KOPT-K1 (cell line): Measurements from ENCODE around the gene CPLX1.
"Not testable (repeated sequence)": the region's sequence is repeated elsewhere in the genome, so short reads cannot be mapped to it uniquely, and the experiment has no call there.

Experiments
- H3K27ac ChIP-seq: fragments of 200-600 bp; sonication (generic); 2 replicates; pipeline ENCODE4 v1.5.1; 2016; ENCODE audit warnings: antibody characterized with exemption, mild to moderate bottlenecking, low read depth, low read length; ENCODE audit not compliant: poor library complexity, severe bottlenecking
- H3K36me3 ChIP-seq: fragments of 200-600 bp; sonication (generic); 2 replicates; pipeline ENCODE4 v1.5.1; 2017; ENCODE audit warnings: antibody characterized with exemption, mild to moderate bottlenecking, low read length, moderate library complexity; ENCODE audit not compliant: insufficient read depth
- H3K9me3 ChIP-seq: fragments of 200-600 bp; sonication (generic); 2 replicates; pipeline ENCODE4 v1.5.1; 2017; ENCODE audit warnings: antibody characterized with exemption, low read length, mild to moderate bottlenecking; ENCODE audit not compliant: insufficient read depth, poor library complexity, severe bottlenecking

CPLX1 gene

DNA sequence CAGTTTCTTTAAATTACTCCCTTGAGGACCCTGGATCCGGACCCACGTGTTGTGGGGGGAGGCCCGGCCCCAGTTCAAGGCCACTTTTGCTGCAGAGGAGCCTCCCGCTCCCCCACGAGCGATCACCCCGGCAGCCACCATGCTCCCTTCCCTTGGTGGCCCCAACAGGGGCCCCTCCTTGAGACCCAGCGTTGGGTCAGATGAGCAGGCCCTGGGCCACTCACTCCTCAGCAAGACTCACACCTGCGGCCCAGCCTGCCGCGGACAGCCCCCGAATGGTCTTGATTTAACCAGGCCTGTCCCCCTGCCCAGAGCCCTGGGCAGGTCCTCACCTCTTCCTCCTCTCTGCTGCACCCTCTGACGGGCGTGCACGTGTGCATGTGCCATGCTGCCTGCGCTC, 4.3 kb downstream of the CPLX1 start:
- no peak overlapping the region for H3K27ac ChIP-seq
- no peaks in the 10 kb centered on the region for H3K9me3 ChIP-seq
- no peaks in the 10 kb centered on the region for H3K36me3 ChIP-seq

DNA sequence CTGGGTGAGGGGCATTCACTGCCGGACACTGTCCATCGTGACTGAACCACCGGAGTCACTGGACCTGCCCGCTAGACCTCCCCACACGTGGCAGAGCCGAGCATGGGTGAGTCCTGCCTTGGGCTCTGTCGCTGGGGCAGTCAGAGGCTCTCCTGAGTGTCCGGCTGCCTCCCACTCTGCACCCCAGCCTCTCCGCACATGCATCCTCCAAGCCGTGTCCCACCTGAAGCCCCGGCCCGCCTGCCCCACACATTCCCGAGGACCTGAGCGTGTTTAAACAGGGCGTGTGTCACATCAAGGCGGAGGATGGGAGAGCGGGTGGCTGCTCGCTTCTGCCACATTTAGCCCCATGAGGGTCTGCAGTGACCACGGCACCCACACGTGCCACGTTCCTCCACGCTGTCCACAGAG, 4.7 kb downstream of the CPLX1 start:
- Histone ChIP-seq H3K9me3 (no peaks in the 10 kb centered on the region), H3K36me3 (no peaks in the 10 kb centered on the region), H3K27ac (no peak overlapping the region)

DNA sequence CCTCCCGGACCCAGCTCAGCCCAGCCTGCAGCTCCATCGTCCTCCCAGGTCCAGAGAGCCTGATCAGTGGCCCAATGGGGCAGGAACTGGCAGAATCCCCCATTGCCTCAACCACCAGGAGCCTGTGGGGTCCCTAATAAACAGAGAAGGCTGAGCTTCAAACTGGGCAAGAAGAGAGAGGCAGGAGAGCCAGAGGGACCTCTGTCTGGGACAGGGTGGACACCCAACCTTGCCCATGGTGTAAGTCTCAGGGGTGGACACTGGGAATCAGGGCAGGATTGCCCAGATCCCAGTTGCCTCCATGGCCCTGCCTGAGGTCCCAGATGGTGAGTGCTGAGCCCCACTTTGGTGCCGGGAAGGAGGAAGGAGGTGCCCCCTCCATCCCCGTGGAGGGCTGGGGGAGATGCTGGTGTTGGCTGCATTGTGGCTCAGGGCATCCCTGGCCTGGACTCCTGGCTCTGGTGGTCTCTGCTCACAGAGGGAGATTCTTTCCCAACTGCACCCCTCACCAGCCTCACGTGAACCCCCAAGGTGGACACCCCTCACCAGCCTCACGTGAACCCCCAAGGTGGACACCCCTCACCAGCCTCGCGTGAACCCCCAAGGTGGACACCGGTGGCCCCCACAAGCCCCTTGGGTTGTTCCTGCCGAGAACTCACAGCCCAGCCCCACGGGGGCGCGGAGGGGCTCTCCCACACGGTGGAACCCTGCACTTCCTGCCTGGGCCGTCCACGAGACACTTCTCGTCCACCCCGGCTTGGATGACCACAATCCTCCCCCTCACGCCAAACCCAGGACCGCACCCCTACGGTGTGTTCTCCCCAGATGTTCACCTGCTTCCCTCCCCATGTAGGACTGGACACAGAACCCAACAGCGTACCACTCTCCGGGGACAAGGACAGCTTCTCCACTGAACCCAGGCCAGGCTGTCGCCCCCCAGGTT, 5.4 kb downstream of the CPLX1 start:
- H3K27ac ChIP-seq, result no peak overlapping the region
- H3K9me3 ChIP-seq, result no peaks in the 10 kb centered on the region
- no peaks in the 10 kb centered on the region for H3K36me3 ChIP-seq

DNA sequence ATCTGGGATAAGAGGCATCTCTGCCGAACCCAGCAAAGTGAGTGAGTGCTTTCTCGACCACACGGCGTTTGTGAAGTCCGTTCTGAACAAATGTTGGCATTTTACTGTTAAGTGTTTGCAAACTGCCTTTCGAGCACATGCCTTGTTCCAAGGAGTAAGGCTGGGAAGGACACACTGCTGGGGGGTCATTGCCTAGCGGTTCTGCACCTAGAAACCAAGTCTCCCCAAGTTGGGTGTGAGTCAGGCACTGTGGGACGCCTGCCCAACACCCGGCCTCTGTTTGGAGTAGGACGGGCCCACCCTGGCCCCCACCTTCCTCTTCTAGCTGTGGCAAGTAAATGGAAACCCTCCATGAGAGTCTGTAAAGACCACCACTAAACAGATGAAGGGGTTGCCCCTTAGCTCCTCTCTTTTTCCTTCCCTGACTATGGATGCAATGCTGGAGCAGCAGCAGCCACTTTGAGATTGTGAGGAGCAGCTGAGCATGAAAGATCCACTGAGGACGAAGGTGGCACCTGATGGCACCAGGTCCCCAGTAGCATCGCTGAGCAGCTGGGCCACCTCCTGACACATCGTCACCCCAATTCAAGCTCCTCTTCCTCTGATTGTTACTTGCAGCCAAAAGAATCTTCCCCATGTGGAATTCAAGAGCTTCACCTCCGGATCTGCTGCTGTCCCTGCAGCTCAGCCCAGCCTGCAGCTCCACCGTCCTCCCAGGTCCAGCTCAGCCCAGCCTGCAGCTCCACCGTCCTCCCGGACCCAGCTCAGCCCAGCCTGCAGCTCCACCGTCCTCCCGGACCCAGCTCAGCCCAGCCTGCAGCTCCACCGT, 6.3 kb downstream of the CPLX1 start:
- H3K27ac ChIP-seq, result no peak overlapping the region
- no peaks in the 10 kb centered on the region for H3K36me3 ChIP-seq
- H3K9me3 ChIP-seq, result no peaks in the 10 kb centered on the region

DNA sequence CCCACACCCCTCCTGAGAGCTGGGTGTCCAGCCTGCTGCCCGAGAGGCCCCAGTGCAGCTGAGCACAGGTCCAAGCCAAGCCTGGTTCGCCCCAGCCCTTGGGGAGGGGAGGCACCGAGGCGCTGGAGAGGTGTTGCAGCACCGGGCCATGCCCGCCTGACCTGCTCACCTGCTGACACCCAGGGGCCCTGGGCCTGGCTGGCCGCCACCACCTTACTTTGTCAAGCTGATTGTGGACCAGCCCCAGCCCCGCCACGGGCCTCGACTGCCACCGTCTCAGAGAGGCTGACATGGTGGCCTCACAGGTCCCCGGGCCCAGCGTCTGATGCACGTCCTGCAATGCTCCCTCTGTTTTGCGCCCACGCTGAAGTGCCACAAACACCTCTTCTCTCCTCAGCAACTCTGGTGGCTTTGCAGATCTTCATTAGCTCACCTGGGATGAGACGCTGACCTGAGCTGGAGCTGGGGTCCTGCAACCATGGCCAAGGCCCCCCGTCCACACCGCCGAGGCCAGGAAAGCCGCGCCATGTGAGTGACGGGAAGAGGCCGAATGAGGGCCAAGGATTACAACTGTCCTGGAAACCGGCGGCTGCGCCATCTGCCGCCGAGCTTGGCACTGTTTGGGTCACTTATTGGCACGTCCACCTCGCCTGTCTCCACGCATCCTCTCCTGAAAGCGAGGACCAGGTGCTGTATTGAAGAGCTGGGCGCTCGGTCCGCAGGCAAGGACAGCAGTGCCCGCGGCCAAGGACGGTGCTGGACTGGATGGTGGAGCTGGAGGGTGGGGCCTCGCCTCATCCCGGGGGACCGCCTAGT, 7.6 kb downstream of the CPLX1 start:
- no peaks in the 10 kb centered on the region for H3K36me3 ChIP-seq
- no peak overlapping the region for H3K27ac ChIP-seq
- no peaks in the 10 kb centered on the region for H3K9me3 ChIP-seq

DNA sequence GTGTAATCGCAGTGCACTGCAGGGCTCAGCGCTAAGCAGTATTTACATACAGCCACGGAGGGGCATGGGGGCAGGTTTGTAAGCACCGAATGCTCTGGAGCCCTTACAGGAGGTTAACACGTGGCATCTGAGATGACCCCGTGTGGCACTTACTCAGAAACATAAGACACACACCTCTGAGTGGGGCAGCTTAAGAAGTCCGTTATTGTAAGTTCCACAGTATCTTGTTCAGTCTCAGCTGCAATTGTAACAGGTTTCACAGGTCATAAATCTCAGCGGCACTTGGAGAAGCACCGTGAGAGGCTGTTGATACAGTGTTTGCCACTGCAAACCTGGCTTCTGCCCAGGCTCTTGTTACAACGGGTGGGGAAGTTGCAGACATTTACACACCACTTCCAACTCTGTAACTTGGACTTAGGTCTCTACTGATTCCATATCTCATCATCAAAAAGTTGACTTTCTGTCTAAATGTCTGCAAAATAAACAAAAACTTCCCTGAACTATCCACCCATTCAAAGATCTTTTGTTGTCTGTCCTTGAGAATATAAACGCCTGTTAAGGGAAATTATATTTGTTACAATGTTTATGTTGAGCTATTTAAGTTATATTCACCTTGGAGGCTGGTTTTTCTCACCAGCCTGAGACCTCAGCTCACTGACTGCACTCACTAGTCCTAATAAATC, 10.3 kb downstream of the CPLX1 start:
- Histone ChIP-seq H3K9me3 (no peaks in the 10 kb centered on the region), H3K36me3 (no peaks in the 10 kb centered on the region), H3K27ac (no peak overlapping the region)

DNA sequence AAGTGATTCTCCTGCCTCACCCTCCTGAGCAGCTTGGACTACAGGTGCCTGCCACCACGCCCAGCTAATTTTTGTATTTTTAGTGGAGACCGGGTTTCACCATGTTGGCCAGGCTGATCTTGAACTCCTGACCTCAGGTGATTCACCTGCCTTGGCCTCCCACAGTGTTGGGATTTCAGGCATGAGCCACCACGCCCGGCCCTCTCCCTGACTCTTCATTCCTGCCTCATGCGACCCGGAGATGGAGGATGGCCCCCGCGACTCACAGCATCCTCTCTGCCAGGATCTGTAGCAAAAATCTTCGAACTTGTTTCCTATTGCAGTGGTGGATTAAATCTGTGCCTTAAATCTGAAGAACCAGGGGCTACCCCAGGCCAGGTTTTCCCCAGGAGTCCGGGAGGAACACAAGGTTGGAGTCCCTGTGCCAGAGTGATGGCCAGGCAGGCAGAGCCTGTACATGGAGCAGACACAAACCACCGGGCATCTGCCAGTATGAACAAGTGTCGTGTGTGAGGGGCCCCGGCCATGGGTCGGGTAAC, 11.5 kb downstream of the CPLX1 start:
- no peaks in the 10 kb centered on the region for H3K36me3 ChIP-seq
- H3K27ac ChIP-seq, result no peak overlapping the region
- H3K9me3 ChIP-seq, result no peaks in the 10 kb centered on the region

DNA sequence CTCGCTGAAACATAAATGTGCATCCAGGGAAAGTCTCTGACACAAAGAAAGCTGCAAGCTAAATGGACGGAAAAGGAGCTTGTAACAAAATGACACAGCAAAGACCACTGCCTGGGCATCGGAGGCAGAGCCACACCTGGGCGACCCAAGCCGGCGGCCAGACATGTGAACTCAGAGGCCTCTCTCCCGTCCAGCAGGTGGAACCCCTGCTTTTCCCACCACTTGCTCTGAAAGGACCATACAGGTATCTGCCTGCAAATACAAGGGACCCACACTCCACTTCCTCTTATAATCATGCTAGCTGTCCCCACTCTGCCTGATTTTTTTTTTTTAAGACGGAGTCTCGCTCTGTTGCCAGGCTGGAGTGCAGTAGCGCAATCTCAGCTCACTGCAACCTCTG, 12.0 kb downstream of the CPLX1 start:
- Histone ChIP-seq H3K9me3 (no peaks in the 10 kb centered on the region), H3K36me3 (no peaks in the 10 kb centered on the region), H3K27ac (no peak overlapping the region)

DNA sequence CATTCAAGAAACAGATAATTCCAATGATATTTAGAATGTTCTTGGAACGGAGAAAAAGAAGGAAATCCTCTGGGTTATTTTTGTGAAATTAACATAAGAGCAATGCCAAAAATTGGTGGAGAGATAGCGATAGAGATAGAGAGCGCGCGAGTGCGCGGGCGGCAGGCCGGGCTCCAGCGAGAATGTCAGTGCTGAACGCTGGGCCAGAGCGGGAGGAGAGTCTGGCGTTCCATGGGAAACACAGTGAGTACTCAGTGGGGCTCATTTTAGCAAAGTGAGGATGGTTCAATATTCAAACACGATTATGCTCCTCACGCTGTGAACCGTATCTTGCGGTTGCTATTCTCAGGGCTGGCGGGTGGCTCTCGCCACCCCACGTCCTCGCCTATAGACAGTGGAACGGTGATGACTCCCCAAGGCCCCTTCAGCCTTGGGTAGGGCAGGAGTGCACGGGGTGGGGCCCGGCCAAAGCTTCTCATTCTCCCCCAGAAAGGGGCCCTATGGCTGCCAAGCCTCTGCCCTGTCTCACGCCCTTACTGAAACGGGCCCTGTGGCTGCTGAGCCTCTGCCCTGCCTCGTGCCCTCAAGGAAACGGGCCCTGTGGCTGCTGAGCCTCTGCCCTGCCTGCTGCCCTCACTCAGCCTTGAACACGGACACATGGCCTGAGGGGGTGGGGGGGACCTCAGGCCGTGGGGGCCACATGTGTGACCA, 16.9 kb downstream of the CPLX1 start:
- peaks cover 10% of the 10 kb centered on the region for H3K9me3 ChIP-seq
- H3K36me3 ChIP-seq, result no peaks in the 10 kb centered on the region
- no peak overlapping the region for H3K27ac ChIP-seq

DNA sequence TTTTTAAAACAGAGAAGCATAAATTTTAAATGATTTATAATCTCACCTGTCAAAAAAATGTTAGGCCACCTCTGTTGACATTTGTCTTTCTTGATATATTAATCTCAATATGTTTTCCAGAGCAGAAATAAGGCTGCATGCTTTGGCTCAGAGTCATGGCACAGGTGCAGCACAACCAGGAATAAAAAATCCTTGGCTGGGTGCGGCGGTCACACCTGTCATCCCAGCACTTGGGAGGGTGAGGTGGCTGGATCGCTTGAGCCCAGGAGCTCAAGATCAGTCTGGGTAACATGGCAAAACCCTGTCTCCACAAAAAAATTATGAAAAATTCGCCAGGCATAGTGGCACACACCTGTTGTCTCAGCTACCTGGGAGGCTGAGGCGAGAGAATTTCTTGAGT, 18.1 kb downstream of the CPLX1 start:
- Histone ChIP-seq H3K27ac (no peak overlapping the region), H3K9me3 (peaks cover 10% of the 10 kb centered on the region), H3K36me3 (no peaks in the 10 kb centered on the region)

DNA sequence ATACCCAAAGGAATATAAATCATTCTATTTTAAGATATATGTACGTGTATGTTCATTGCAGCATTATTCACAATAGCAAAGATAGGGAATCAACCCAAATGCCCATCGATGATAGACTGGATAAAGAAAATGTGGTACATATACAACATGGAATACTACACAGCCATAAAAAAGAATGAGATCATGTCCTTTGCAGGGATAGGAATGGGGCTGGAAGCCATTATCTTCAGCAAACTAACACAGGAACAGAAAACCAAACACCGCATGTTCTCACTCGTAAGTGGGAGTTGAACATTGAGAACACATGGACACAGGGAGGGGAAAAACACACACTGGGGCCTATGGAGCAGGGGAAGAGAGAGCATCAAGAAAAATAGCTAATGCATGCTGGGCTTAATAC, 18.9 kb downstream of the CPLX1 start:
- H3K27ac ChIP-seq, H3K36me3 ChIP-seq: not testable (repeated sequence)
- peaks cover 11% of the 10 kb centered on the region for H3K9me3 ChIP-seq

DNA sequence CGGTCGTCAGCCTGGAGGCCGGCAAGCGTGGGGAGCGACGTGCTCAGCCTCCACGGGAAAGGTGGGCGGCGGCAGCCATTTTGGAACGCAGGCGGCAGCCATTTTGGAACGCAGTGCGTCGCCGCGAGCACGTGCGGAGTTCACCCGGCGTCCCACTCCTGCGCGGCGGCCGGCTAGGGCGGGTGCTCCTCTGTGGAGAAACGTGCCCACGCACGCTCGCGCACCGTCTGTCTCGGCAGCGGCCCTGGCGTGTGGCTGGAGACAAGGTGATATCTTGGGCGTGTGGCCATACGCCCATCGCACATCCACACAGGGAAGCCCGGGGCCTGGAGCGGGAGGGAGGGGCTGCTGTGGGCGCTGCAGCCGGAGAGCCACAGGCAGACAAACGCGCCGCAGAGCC, 21.1 kb downstream of the CPLX1 start:
- Histone ChIP-seq H3K9me3 (peaks cover 18% of the 10 kb centered on the region), H3K36me3 (no peaks in the 10 kb centered on the region), H3K27ac (no peak overlapping the region)

DNA sequence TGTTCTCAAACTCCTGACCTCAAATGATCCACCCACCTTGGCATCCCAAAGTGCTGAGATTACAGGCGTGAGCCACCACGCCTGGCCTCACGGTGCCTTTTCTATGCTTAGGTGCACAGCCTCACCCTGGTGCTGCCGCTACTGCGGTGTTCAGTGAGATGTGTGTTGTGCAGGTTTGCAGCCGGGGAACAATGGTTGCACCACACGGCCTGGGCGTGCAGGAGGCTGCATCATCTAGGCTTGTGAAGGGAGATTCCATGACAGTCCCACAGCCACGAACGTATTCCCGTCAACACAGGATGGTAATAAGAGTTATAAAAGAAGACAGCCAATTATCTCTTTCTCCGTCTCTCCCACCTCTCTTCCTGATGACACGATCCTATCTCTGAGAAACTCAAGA, 22.0 kb downstream of the CPLX1 start:
- Histone ChIP-seq H3K27ac (no peak overlapping the region), H3K36me3 (no peaks in the 10 kb centered on the region), H3K9me3 (peaks cover 18% of the 10 kb centered on the region)
